HG02981 (cell line): ENCODE results near the gene TRAIP.

ENCODE experiments used
- ATAC-seq: cut with Tn5 transposase; IDR thresholded peaks from one replicate; pipeline ENCODE4 v1.9.1; 2021; ENCODE audit warnings: mild to moderate bottlenecking, moderate library complexity; ENCODE audit not compliant: unreplicated experiment

TRAIP gene

DNA sequence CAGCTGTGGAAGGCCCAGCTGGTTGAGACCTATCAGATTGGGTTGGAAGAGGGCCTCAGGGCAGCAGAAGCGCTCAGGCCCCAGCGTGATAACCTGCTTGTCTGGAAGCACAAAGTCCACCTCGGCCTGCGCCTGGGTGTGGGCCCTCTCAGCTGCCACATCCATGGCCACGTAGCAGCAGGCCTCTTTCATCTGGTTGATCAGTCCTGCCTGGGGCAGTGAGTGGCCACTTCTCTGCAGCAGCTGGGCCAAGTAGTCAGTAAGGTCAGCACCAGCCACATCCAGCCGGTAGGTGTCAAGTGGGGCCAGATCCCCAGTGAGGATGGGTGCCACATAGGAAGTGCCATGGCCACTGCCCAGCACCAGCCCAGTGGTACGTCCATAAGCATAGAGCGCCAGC is 17.3 kb upstream of the TRAIP start:
- ATAC-seq, result no peak

DNA sequence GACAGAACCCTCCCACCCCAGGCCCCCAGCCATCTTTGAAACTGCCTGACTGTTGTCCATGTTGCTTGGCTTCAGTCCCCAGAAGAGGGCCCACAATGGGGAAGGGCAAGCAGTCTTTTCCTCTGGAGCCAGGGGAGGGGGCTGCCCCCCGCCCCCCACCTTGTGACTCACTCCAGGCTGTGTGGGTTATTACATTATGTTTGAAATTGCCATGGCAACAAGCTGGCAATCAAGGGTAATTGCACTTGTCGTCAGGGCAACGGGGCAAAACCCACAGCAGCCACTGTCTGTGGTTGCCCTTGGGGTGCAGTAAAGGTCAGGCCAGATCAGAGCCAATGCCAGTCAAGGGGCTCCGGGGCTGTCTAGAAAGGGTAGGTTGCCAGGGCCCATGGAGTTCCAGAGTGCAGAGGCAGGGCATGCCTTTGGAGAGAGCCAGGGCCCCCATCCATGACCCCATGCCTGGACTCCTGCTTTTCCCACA is 16.5 kb upstream of the TRAIP start:
- no peak for ATAC-seq

DNA sequence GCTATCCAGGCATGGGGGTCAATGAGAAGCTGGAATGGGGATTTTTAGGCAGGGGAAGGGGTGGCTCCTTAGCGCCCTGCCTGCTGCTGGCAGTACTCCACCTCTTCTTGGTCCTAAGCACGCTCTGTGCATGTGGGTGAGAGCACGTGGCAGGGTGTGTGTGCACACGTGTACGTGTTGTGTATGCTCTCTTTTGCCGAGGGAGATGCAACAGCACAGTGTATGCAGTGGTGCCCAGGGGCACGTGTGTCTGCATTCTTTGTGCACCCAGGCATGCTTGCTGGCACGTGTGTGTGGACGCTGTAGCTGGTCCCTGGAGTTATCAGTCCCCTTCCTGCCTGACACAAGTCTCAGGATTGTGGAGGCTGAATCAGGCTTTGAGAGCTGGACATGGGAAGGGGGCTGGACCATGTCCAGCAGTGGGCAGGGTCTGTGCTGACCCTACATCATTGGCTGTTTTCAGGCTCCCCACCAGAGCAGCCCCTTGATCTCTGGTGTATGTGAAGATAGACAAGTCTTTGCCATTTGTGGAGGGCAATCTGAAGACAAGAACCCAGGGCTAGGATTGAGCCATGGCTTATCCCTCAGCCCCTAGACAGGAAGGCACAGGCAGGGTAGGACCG is 15.3 kb upstream of the TRAIP start:
- no peak for ATAC-seq

DNA sequence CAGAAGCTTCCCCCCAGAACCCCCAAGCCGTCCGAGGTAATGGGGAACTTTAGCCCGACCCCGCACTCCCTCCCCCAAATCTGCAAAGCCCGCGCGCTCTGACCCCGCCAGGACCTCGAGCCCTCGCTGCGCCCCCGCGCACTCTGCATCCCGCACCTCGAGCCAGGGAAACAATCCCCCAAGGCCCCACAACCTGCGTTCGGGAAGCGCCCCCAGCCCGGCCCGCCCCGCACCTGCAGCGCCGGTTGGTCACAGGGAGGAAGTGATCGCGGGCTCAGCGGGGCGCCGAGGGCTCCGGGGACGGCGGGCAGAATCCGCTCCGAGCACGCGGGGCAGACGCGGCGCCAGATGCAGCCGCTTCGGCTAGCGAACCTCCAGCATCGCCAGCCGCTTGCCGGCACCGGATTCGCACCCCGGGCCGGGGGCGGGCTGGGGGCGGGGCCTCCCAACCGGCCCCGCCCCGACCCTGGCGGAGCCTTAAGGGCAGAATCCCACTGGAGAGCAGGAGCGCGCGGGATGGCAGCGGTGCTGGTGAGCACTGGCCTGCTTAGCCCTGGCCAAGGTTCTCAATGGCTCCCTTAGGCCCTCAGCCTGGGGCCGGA is 13.3 kb upstream of the TRAIP start, which contains the start of gene CAMKV:
Gene CAMKV (minus strand): TSS at position 382 of the 602 bp plus-strand sequence. CDS start 7,518 bp downstream, outside the sequence.
- ATAC-seq, result no peak

DNA sequence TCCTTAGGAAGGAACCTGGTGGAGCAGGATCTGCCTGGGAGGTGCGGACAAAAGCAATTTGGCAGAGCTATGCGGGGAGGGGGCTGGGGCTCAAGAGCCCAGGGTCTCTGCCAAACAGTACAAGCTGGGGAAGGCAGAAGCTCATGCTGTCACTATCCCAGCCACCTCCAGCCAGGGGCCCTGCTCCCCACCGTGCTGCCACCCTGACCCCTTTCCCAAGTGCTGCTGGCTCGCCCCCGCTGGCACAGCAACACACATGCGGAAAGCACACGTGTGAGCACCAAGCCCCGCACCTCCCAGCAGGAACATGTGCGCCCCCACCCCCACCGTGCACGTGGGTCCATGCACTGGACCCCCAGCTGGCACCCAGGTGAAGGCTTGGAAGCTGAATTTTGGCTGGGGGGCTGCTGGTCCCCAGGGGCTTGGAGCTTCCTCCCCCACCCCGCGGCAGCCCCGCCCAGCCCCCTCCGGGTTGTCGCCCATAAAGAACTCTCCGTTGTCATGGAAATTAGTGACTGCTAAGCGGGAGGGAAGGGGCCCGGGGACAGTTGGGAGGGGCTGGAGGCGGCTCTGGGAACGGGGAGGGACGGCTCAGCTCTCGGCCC is 12.6 kb upstream of the TRAIP start:
- no peak for ATAC-seq

DNA sequence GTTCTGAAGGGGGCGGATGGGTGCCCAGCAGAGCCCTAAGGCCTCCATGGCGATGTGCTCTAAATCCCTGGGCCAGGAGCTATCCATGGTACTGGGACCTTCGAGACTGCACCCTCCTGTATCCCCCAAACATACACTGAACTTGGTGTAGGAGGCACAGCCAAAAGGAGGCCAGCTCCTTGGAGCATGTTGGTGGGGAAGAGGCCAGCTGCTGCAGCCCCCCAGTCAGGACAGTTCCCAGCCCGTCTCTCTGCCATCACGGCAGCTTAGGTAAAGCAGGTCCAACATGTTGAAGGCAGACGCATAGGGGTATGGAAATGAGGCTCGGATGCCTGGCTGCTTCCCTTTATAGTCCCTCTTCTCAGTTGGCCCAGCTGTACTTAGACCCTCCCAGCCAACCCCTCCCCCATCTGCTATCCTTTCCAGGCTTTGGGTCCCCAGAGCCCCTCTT is 11.5 kb upstream of the TRAIP start:
- no peak for ATAC-seq

DNA sequence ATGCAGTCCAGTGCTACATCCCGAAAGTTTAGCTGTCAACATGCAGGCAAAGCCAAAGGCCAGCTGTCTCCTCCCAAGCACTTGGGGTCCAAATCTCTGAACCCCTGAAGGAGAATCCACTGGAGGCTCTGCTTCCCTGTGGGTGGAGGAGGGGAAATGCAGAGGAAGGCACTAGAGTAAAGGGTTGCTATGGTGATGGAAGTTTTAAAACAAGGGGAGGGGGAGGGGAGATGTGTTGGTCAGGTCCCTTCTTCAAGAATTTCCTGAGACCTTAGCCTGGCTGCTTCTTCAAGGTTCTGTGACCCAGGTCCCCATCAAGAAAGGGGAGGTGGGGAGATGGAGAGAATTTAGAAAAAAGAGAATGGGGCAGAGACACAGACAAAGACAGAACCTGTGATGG is 11.0 kb upstream of the TRAIP start:
- ATAC-seq, result no peak

DNA sequence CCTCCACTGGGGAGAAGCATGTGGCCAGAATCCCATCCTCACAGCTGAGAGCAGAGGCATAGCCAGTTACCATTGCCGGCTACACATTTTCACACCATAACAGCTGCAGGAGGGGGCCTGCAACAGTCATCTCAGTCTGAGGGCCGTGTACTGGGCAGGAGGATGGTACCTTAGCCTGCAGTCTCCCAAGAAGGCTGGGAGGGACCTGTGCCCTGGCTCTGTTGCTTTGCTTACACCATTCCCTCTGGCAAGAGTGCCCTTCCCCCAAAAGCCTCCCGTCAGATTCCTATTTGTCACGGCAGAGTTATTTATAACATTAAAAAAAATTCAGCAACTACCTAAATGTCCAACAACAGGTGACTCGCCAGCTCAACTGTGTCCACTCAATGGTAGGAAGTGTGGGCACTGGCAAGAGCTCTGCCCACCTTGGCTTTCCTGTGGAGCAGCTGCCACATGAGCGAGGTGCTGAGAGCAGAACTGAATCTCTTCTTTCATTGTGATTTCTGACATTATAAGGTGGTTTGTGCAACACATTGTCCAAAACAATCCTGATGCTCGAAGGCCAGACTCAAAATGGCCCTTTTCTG is 8.9 kb upstream of the TRAIP start:
- no peak for ATAC-seq

DNA sequence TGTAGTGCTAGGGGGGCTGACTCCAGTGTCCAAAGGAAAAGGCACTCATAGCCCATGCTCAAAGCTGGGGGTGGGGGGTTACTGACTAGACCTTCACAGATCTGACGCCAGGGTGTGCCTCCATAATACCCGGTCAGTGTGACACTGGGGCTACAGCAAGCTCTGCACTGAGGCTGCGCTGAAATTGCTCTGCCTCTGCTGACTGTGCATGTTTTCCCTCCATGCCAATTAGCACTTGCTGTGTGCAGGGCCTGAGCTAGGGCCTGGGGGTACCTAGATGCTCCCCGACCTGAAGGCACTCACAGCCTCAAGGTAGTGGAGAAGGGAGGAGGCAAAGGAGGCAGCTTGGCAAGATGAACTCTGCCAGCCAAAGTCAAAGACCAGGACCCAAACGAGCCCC is 8.1 kb upstream of the TRAIP start:
- no peak for ATAC-seq

DNA sequence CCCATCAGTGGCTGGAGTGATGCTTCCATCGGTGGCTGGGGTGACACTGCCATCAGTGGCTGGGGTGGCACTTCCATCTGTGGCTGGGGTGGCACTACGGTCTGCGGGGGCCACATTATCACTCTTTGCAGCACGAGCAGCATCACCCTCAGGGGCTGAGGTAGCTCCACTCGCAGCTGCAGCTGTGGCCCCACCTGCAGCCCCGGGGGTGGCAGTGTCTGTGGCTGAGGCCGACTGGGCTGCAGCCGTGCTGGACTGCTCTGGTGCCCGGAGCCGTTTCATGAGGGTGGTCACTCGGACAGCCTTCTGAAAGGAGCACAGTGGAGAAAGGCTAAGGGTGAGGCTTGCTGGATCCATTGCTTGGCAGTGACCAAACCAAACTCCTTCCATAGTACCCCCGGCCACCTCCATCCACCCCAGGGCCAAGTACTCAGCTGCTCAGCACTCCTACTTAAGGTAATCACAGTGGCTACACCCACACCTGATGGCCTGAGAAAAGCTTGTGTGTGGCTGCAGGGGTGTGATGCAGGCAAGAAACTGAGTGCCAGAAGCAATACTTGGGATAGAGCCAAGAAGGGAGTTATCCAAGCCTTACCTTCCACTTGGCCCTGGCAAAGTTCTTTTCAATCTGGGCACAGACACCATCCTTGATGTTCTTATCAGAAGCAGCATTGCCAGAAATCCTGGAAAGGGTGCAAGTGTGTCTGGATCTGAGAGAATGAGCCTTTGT is 3.4 kb upstream of the TRAIP start:
- ATAC-seq, result no peak

DNA sequence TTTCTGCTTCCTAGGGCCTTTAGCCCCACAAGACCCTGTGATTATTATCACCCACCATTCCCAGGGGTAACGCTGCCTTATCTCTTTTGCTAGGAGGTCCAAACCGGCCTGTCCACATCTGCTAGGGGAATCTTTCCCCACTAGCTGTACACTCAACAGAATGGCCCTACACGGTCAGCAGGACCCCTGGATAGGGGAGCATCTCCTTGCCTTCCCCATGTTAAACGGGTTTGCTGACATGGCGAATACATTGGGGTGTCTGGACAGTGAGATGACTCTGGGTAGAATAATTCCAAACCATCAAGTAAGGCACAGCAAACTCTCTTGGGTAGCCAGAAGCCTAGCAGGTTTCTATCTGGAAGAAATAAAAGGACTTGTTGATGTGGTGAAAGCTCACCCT is 702 bp downstream of the TRAIP start:
- ATAC-seq, result no peak

DNA sequence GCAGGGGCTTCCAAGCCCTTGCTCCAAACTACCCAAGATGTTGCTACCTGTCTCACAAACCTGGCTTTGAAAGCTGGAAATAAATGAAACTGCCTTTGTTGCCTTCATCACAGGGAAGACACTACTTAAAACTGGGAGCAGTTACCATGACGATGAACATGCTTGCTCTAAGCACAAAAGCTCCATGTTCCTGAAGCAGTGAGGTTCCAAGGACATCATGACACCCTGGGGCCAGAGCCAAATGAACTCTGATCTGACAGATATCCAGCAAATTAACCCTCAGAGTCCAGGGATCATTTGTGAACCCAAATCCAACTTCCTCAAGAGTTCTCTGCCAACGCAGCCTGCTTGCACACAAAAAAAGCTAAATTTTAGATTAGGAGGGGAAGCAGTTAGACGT is 10.7 kb downstream of the TRAIP start:
- no peak for ATAC-seq

DNA sequence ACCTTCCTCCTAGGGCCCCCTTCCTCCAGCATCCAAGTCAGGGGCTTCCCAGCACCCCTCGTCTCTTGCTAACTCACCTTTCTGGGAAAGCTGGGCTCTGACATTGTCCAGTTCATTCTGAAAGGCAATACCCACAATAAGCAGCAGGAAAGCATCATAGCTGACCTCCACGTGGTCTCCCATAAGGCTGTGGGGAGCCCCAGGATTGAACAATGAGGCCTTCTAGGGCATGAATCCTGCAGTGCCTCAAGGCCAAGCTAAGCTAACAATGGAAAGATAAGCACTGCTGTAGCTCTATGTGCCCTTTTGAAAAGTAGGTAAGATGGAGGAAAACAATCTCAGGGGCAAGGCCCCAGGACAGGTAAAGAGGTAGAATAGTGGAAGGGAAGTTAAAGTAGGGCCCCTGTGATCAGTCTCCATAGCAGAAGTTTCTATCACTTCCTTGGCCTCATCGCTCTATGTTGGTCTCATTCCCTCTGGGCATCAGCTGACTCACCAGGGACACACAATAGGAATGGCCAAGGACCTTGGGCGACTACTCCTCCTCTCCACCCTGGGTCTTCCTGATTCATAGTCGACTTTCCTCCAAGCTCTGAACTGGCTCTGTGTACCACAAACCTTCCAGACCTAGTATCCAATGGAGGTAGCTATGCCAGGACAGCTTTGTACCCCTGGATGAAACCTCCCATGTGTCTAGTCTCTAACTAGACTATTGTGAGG is 11.7 kb downstream of the TRAIP start:
- no peak for ATAC-seq

DNA sequence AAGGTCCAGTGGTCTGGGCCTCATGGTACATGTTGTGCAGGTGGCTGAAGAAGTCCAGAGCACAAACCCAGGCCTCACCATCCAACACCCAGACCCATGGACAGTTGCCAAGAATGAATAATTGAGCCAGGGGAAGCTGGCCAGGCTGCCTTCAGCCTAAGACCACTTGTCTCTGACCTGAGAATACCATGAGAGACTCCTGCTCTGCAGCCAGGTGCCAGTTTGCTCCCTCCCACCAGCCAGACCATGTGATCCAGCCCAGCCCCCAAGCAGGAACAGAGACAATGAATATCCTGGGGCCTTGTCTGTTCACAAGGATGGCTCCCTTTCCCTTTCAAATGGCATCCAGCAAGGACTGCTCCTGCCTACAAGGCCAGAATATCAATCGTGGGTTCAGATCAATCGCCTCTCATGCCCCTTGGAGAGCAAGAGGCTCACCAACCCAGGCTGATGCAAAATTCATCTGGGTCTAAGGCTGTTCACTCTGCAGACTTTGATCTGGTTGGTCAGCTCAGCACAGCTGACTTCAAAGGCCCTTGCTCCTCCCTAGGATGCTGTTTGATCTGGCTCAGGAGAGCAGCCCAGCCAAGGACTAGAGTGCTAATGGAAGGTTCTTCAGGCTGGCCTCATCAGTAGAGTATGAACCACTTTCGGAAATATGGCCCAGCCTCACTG is 13.4 kb downstream of the TRAIP start:
- ATAC-seq, result no peak

DNA sequence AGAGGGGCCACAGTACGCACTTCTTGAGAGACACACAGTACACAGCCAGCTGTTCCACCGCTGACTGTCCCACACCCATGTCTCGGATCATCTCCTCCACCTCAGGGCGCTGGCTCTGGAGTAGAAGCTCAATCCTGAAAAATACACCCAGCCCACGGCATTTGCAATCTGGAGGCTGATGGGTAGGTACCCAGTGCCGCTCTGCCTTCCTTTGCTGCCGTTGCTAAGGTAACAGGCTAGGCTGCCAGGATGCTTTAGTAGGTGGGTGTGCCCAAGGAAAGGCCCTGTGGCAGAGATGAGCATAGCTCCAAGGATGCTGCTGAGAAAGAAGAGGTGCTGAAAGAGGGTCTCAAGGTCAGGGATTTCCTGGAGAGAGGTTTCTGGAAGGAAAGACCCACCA is 14.6 kb downstream of the TRAIP start:
- ATAC-seq, result no peak

DNA sequence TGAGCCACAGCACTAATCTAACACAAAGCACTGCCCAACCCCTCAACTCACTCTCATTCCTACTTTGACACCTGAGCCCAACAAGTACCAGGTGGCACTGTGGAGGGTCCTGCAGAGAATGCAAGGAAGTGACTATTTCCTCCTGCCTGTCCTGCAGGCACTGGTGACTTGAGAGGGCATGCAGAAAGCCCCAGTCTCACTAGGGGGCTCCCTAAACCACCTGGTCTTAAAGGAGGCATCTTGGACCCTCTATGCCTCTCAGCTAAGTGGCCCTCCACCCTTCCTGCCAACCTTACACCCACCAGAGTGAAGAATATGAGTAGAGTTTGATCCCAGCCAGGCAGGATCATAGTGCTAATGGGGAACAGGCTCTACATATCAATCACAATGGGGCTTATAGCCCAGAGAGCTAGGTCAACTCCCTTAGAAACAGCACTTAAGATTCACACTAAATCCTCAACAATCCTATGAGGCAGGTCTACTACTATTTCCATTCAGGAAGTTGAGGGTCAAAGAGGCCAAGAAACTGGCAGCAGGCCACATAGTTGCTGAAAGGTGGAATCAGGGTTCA is 15.2 kb downstream of the TRAIP start:
- no peak for ATAC-seq

DNA sequence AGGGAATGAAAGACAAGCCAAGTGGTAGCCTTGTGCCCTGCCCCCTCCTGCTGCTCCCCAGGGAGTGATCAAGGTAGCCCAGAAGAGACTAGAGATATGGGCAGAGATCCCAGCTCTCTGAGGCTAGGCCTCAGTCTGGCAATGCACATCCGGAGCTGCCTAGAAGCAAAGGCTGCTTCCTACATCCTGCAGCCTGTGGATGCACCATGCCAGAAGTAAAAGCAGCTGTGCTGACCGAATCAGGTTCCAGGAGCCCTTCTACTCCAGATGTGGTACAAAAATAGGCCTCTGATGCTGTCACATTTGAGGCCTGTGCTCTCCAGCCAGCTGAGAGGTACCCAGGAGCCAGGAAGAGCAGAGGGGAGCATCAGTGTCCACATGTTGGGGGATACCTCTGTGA is 16.0 kb downstream of the TRAIP start:
- no peak for ATAC-seq

DNA sequence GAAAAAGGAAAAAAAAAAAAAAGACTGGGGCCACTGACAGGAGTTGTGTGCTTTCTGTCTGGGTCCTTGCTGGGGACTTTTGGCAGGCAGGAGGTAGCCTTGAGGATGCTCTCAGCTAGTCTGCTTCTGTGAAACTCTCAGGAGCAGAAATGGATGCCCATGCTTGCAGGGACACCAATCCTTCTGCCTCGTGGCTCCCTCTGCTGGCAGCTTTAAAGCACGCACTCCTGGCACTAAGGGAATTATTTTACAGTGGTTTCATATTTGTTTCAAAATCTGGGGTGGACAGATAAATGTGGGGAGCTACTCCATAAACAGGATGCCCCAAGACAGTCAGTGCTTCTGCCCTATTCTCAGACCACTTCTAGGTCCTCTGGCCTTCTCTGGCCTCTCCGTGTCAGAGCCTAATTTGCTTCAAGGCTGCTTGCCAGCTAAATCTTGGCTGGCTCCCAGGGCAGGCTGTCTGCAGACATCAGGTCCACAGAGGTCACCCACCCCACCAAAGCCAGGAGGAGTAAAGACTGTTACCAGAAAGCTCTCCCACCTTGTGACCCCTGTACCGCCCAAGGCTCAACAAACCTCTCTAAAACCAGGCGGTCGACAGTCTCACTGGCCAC is 17.1 kb downstream of the TRAIP start:
- ATAC-seq, result no peak

DNA sequence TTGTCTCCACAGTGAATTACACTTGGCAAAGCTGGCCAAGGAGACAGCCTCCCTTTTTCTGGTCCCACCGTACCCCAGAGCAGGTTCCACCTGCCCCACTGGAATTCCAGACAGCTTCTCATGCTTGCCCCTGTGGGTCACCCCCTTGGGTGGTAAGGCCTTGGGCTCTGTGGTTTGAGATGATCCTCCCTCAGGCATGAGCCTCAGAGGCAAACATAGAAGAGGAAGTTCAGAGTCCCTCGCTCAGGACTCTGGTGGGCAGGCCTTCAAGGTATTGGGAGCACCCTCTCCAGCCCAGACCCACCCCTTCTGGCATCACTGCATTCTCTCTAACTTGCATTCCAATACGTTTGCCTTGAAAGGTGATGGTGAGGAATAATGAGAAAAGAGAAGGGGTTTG is 25.0 kb downstream of the TRAIP start:
- ATAC-seq, result no peak
